NCI-H524 treated with DMSO at 0.1 percent for 48 hours (cell line): ENCODE data around the gene RNF213.

Experiments
- DNase-seq: peaks from one replicate; lab custom pipeline; 2025; lab: John Stamatoyannopoulos, UW

The RNF213 gene

GRCh38 chr17:80372922-80373570, 112.4 kb downstream of the RNF213 start:
- no peak for DNase-seq

- no peak for DNase-seq
These were observed 113.5 kb downstream of the RNF213 start for GRCh38 chr17:80374039-80374731.

- no peak for DNase-seq
These were observed 114.3 kb downstream of the RNF213 start for GRCh38 chr17:80374732-80375585.

GRCh38 chr17:80376531-80376930, 115.9 kb downstream of the RNF213 start:
- DNase-seq, result no peak

GRCh38 chr17:80377798-80378197, 117.1 kb downstream of the RNF213 start:
- DNase-seq, result no peak

- no peak for DNase-seq
These were observed 118.7 kb downstream of the RNF213 start for GRCh38 chr17:80379348-80379747.

- DNase-seq, result no peak
These were observed 119.4 kb downstream of the RNF213 start for GRCh38 chr17:80380068-80380467.

- DNase-seq, result no peak
These were observed 119.9 kb downstream of the RNF213 start for GRCh38 chr17:80380555-80381002.

GRCh38 chr17:80381416-80381923, 120.8 kb downstream of the RNF213 start:
- DNase-seq, result no peak

GRCh38 chr17:80382446-80382845, 121.8 kb downstream of the RNF213 start:
- no peak for DNase-seq

GRCh38 chr17:80382956-80383355, 122.3 kb downstream of the RNF213 start:
- DNase-seq, result no peak

GRCh38 chr17:80384078-80384960, 123.7 kb downstream of the RNF213 start:
- no peak for DNase-seq

- no peak for DNase-seq
These were observed 124.4 kb downstream of the RNF213 start for GRCh38 chr17:80385046-80385445.

- DNase-seq, result no peak
These were observed 125.7 kb downstream of the RNF213 start for GRCh38 chr17:80386341-80386740.

- DNase-seq, result no peak
These were observed 126.4 kb downstream of the RNF213 start for GRCh38 chr17:80387071-80387470.

- no peak for DNase-seq
These were observed 127.5 kb downstream of the RNF213 start for GRCh38 chr17:80388175-80388574.

- no peak for DNase-seq
These were observed 127.9 kb downstream of the RNF213 start for GRCh38 chr17:80388601-80389000.

- DNase-seq, result no peak
These were observed 128.7 kb downstream of the RNF213 start for GRCh38 chr17:80389011-80389995.

- no peak for DNase-seq
These were observed 132.7 kb downstream of the RNF213 start for GRCh38 chr17:80393241-80393890.

GRCh38 chr17:80393961-80394360, 133.3 kb downstream of the RNF213 start:
- no peak for DNase-seq
